K562 (cell line): ENCODE data around the gene RAI14. TPM values are rescaled to one million over a fixed set of nuclear protein-coding genes. Genes with fewer than 3 reads are reported as not detected.
A peak's percentile ranks its signal among the peaks of the same experiment; 100 is the strongest.

Experiments
- BRD9 ChIP-seq: fragments of 450-650 bp; IDR thresholded peaks from 2 replicates; pipeline ENCODE4 v1.6.1; 2018; ENCODE audit warnings: low read depth; ENCODE audit not compliant: partially characterized antibody
- CHD2 ChIP-seq: IDR thresholded peaks from 2 replicates; pipeline ENCODE4 v1.6.1; 2011; ENCODE audit warnings: low read depth, low read length
- CREM ChIP-seq: IDR thresholded peaks from 2 replicates; pipeline ENCODE4 v1.6.1; 2014; ENCODE audit warnings: antibody characterized with exemption, low read depth
- CTBP1 ChIP-seq: fragments of 450-650 bp; IDR thresholded peaks from 2 replicates; pipeline ENCODE4 v1.6.1; 2016; ENCODE audit warnings: borderline replicate concordance
- E2F3 ChIP-seq: fragments of 250-450 bp; sonication (Bioruptor Pico); IDR thresholded peaks from 2 replicates; pipeline ENCODE4 v1.4.0; 2020; ENCODE audit warnings: mild to moderate bottlenecking
- E2F5 ChIP-seq: sonication (generic); formaldehyde crosslinking; IDR thresholded peaks from 2 replicates; pipeline ENCODE4 v1.8.0; 2022; ENCODE audit warnings: mild to moderate bottlenecking, missing genetic modification reagents
- ELF2 ChIP-seq: fragments of 250-450 bp; sonication (Bioruptor Pico); IDR thresholded peaks from 2 replicates; pipeline ENCODE4 v1.5.0; 2021; ENCODE audit warnings: mild to moderate bottlenecking
- EP400 ChIP-seq: fragments of 450-650 bp; IDR thresholded peaks from 2 replicates; pipeline ENCODE4 v1.6.1; 2017; ENCODE audit warnings: antibody characterized with exemption, mild to moderate bottlenecking, moderate library complexity
- FOXK2 ChIP-seq, 2 experiments: fragments of 450-650 bp; IDR thresholded peaks in 1 of 2; conservative IDR thresholded peaks in 1 of 2; 2 replicates each; pipeline ENCODE4 v1.6.1; 2016; ENCODE audit warnings: low read depth in 2 of 2, mild to moderate bottlenecking in 1 of 2
- JUN ChIP-seq, 2 experiments: sonication (generic) in 1 of 2; formaldehyde crosslinking in 1 of 2; IDR thresholded peaks; 2 replicates each; pipeline versions ENCODE4 v1.6.1 to v1.8.0; 2012 to 2022; ENCODE audit warnings: borderline replicate concordance in 2 of 2, mild to moderate bottlenecking in 2 of 2, improper control_type of control experiment in 1 of 2, low read depth in 1 of 2, low read length in 1 of 2, missing genetic modification reagents in 1 of 2
- MYC ChIP-seq, 2 experiments: fragments of 250-450 bp in 1 of 2; sonication (Bioruptor Pico) in 1 of 2; IDR thresholded peaks; 2 replicates each; pipeline versions ENCODE4 v1.5.1 to v1.6.1; 2012 to 2021; ENCODE audit warnings: low read depth in 2 of 2, borderline replicate concordance in 1 of 2, improper control_type of control experiment in 1 of 2, low read length in 1 of 2, mild to moderate bottlenecking in 1 of 2, moderate library complexity in 1 of 2
- NRF1 ChIP-seq, 2 experiments: fragments of 450-650 bp; IDR thresholded peaks in 1 of 2; conservative IDR thresholded peaks in 1 of 2; 2 replicates each; pipeline ENCODE4 v1.6.1; 2014; ENCODE audit warnings: mild to moderate bottlenecking in 2 of 2
- RAD21 ChIP-seq, 2 experiments: fragments of 250-450 bp in 1 of 2; fragments of 450-650 bp in 1 of 2; sonication (Bioruptor Pico) in 1 of 2; formaldehyde crosslinking in 1 of 2; IDR thresholded peaks in 1 of 2; conservative IDR thresholded peaks in 1 of 2; 2 replicates each; pipeline versions ENCODE4 v1.4.0 to v1.8.0; 2020 to 2022; ENCODE audit warnings: mild to moderate bottlenecking in 2 of 2, moderate library complexity in 1 of 2
- SMARCA4 ChIP-seq: fragments of 450-650 bp; IDR thresholded peaks from 2 replicates; pipeline ENCODE4 v1.6.1; 2016
- SPI1 ChIP-seq: IDR thresholded peaks from 2 replicates; pipeline ENCODE4 v1.6.1; 2011; ENCODE audit warnings: low read depth, low read length, control low read depth, borderline replicate concordance
- SRF ChIP-seq, 2 experiments: fragments of 250-450, 450-650 bp in 1 of 2; sonication (Bioruptor Pico) in 1 of 2; sonication (generic) in 1 of 2; formaldehyde crosslinking; IDR thresholded peaks; 2 replicates each; pipeline versions ENCODE4 v1.5.0 to v1.5.1; 2020 to 2022; ENCODE audit warnings: mild to moderate bottlenecking in 1 of 2, missing genetic modification reagents in 1 of 2
- TFAP4 ChIP-seq: sonication (generic); formaldehyde crosslinking; IDR thresholded peaks from 2 replicates; pipeline ENCODE4 v1.8.0; 2022; ENCODE audit warnings: missing genetic modification reagents, mild to moderate bottlenecking, moderate library complexity, borderline replicate concordance
- TOE1 ChIP-seq, 2 experiments: fragments of 450-650 bp in 1 of 2; sonication (generic) in 1 of 2; formaldehyde crosslinking in 1 of 2; IDR thresholded peaks; 2 replicates each; pipeline versions ENCODE4 v1.7.1 to v1.8.0; 2016 to 2022; ENCODE audit warnings: borderline replicate concordance in 2 of 2, mild to moderate bottlenecking in 2 of 2, antibody characterized with exemption in 1 of 2, inconsistent platforms in 1 of 2, low read depth in 1 of 2, missing genetic modification reagents in 1 of 2, moderate library complexity in 1 of 2
- U2AF2 ChIP-seq: fragments of 200-400 bp; formaldehyde crosslinking; optimal IDR thresholded peaks from 2 replicates; pipeline ENCODE3; 2017; ENCODE audit warnings: low read depth, mild to moderate bottlenecking, low read length
- UBTF ChIP-seq, 2 experiments: IDR thresholded peaks; 2 replicates each; pipeline ENCODE4 v1.6.1; 2012; ENCODE audit warnings: improper control_type of control experiment in 2 of 2, low read depth in 2 of 2, low read length in 2 of 2, borderline replicate concordance in 1 of 2
- ZNF146 ChIP-seq: IDR thresholded peaks from one replicate; pipeline ENCODE4 v1.6.1; 2018; ENCODE audit warnings: missing compliant biosample characterization; ENCODE audit not compliant: unreplicated experiment
- ZNF561 ChIP-seq: fragments of 450-650 bp; formaldehyde crosslinking; conservative IDR thresholded peaks from 2 replicates; pipeline ENCODE4 v1.4.0; 2020; ENCODE audit warnings: mild to moderate bottlenecking, moderate library complexity
- ZNF644 ChIP-seq: fragments of 200-800 bp; sonication (Bioruptor generic); IDR thresholded peaks from 2 replicates; pipeline ENCODE4 v1.6.1; 2016; ENCODE audit warnings: low read depth, missing genetic modification characterization, missing compliant biosample characterization
- polyA plus RNA-seq, 8 experiments: library from polyadenylated mRNA; depleted of rRNA in 4 of 8; stranded (reverse) in 5 of 8; unstranded in 3 of 8; fragments of >200 nt; fragmentation: Nextera tagmentation in 2 of 8; fragmentation: Illumina TruSeq in 1 of 8; extraction: Ambion mirVana in 2 of 8; extraction: Trizol in 1 of 8; gene quantifications; 2 replicates each; pipeline versions ENCODE4 v1.2.1 to v1.2.3, GENCODE V29; 2011 to 2014; ENCODE audit warnings: inconsistent platforms in 1 of 8, missing spikeins in 1 of 8
- total RNA-seq, 7 experiments: library from RNA; depleted of rRNA in 6 of 7; stranded (reverse); fragments of >200 nt in 6 of 7; fragmentation: Illumina TruSeq in 2 of 7; extraction: Trizol in 2 of 7; gene quantifications; 2 replicates each; pipeline versions ENCODE4 v1.2.1 to v1.2.3, GENCODE V29; 2011 to 2021; ENCODE audit warnings: low replicate concordance in 1 of 7

Gene RAI14
- total and polyA plus RNA-seq, 9 of the 15 experiments (the other 6 are each of a cell fraction or from before 2014, with no cell fraction given), result 11.3 to 82.5 (median 34.8) TPM

- TF ChIP-seq FOXK2 (conservative IDR thresholded peaks at IDR 0.05 in 1 of 2, IDR thresholded peaks at IDR 0.05 in 1 of 2; ENCODE audit: low read depth in 2 of 2), result no peak; a peak in 1 of 4 replicates
- peak; percentile 93 for TF ChIP-seq CREM
- TF ChIP-seq UBTF (IDR thresholded peaks at IDR 0.05; ENCODE audit: borderline replicate concordance in 1 of 2, low read depth in 2 of 2, low read length in 2 of 2), result peak in 1 of 2 experiments; percentile 84; a peak in 2 of 4 replicates
- TF ChIP-seq ELF2 (CRISPR knock-in tag), result no peak
- TF ChIP-seq CTBP1, result peak; percentile 59; the same call in 1 of the 2 replicates
- TF ChIP-seq EP400, result 0 out of 2 replicates have a peak, but pooled peaks have one; percentile 8
- TF ChIP-seq MYC (IDR thresholded peaks at IDR 0.05; ENCODE audit: low read depth, low read length), result 0 out of 2 replicates have a peak, but pooled peaks have one; percentile 29
- TF ChIP-seq MYC (CRISPR knock-in tag; IDR thresholded peaks at IDR 0.05; ENCODE audit: borderline replicate concordance, low read depth), result no peak
- peak; percentile 54 to 66 for TF ChIP-seq RAD21 (CRISPR knock-in tag; conservative IDR thresholded peaks at IDR 0.05 in 1 of 2, IDR thresholded peaks at IDR 0.05 in 1 of 2)
- TF ChIP-seq ZNF561 (CRISPR knock-in tag), result no peak
- TF ChIP-seq JUN (IDR thresholded peaks at IDR 0.05; ENCODE audit: borderline replicate concordance, low read depth, low read length), result peak; percentile 95
- TF ChIP-seq JUN (CRISPR knock-in tag; IDR thresholded peaks at IDR 0.05; ENCODE audit: borderline replicate concordance), result no peak
- no peak for TF ChIP-seq E2F3 (CRISPR knock-in tag)
- peak; percentile 90 for TF ChIP-seq SMARCA4
- TF ChIP-seq SRF (CRISPR knock-in tag; IDR thresholded peaks at IDR 0.05), result peak in 1 of 2 experiments; percentile 89; a peak in 1 of 4 replicates
- TF ChIP-seq CHD2, result no peak
- TF ChIP-seq BRD9, result no peak
- no peak for TF ChIP-seq ZNF146 (CRISPR knock-in tag)
- TF ChIP-seq SPI1, result peak; percentile 80
- peak; percentile 30; the same call in 1 of the 2 replicates for TF ChIP-seq TFAP4
- no peak for TF ChIP-seq E2F5
- peak; percentile 17; the same call in 1 of the 2 replicates for TF ChIP-seq TOE1 (IDR thresholded peaks at IDR 0.05; ENCODE audit: borderline replicate concordance)
- no peak for TF ChIP-seq TOE1 (CRISPR knock-in tag; IDR thresholded peaks at IDR 0.05; ENCODE audit: borderline replicate concordance, low read depth)
- peak in 1 of 2 experiments; percentile 42; a peak in 1 of 4 replicates for TF ChIP-seq NRF1 (conservative IDR thresholded peaks at IDR 0.05 in 1 of 2, IDR thresholded peaks at IDR 0.05 in 1 of 2)
- peak; percentile 61; the same call in 1 of the 2 replicates for TF ChIP-seq ZNF644 (tag)
- no peak for TF ChIP-seq U2AF2
Observed at GRCh38 chr5:34686762-34687268, 30.7 kb downstream of the RAI14 start (continued).
